Parathyroid adenoma (tissue), 2 donors: ENCODE measurements around the gene SLC2A8.
A peak's percentile ranks its signal among the peaks of the same experiment; 100 is the strongest.

Experiments
- H2AFZ ChIP-seq: fragments of 300-600 bp; sonication (generic); one replicate; pipeline ENCODE4 v1.7.0; 2017; ENCODE audit warnings: antibody characterized with exemption, mild to moderate bottlenecking
- H3K27ac ChIP-seq: fragments of 300-600 bp; sonication (generic); one replicate; pipeline ENCODE4 v1.7.0; 2017
- H3K27me3 ChIP-seq: fragments of 300-600 bp; sonication (generic); one replicate; pipeline ENCODE4 v1.7.0; 2017; ENCODE audit warnings: low read length; ENCODE audit not compliant: control insufficient read depth, insufficient read depth
- H3K36me3 ChIP-seq: fragments of 300-600 bp; sonication (generic); one replicate; pipeline ENCODE4 v1.7.0; 2017; ENCODE audit warnings: low read length; ENCODE audit not compliant: control insufficient read depth, insufficient read depth
- H3K4me1 ChIP-seq: fragments of 300-600 bp; sonication (generic); one replicate; pipeline ENCODE4 v1.7.0; 2017; ENCODE audit warnings: control low read depth
- H3K4me2 ChIP-seq: fragments of 300-600 bp; sonication (generic); one replicate; pipeline ENCODE4 v1.7.0; 2017; ENCODE audit warnings: low read length
- H3K4me3 ChIP-seq: fragments of 300-600 bp; sonication (generic); one replicate; pipeline ENCODE4 v1.7.0; 2017; ENCODE audit warnings: low read depth, low read length
- H3K79me2 ChIP-seq: fragments of 300-600 bp; sonication (generic); one replicate; pipeline ENCODE4 v1.7.0; 2017; ENCODE audit warnings: control low read depth
- H3K9ac ChIP-seq: fragments of 300-600 bp; sonication (generic); one replicate; pipeline ENCODE4 v1.7.0; 2017; ENCODE audit warnings: mild to moderate bottlenecking
- H3K9me3 ChIP-seq: fragments of 300-600 bp; sonication (generic); one replicate; pipeline ENCODE4 v1.7.0; 2017; ENCODE audit warnings: low read length; ENCODE audit not compliant: control insufficient read depth
- CTCF ChIP-seq: fragments of 300-600 bp; sonication (generic); IDR thresholded peaks from one replicate; pipeline ENCODE4 v1.7.0; 2017; ENCODE audit warnings: antibody characterized with exemption, mild to moderate bottlenecking
- donor health status: primary hyperparathyroidism.

The SLC2A8 gene

GRCh38 chr9:127421057-127421456 is 24.1 kb downstream of the SLC2A8 start:
- no peaks in the 10 kb centered on the region for H3K9me3 ChIP-seq
- H3K4me3 ChIP-seq: no peak overlapping the region
- no peak overlapping the region for H3K27ac ChIP-seq
- H3K9ac ChIP-seq: no peak overlapping the region
- no peaks in the 10 kb centered on the region for H3K27me3 ChIP-seq
- H3K4me1 ChIP-seq: no peaks in the 10 kb centered on the region
- TF ChIP-seq CTCF: no peak
- H3K79me2 ChIP-seq: peaks cover 6% of the 10 kb centered on the region
- H3K4me2 ChIP-seq: no peak overlapping the region
- no peak overlapping the region for H2AFZ ChIP-seq
- no peaks in the 10 kb centered on the region for H3K36me3 ChIP-seq

DNA sequence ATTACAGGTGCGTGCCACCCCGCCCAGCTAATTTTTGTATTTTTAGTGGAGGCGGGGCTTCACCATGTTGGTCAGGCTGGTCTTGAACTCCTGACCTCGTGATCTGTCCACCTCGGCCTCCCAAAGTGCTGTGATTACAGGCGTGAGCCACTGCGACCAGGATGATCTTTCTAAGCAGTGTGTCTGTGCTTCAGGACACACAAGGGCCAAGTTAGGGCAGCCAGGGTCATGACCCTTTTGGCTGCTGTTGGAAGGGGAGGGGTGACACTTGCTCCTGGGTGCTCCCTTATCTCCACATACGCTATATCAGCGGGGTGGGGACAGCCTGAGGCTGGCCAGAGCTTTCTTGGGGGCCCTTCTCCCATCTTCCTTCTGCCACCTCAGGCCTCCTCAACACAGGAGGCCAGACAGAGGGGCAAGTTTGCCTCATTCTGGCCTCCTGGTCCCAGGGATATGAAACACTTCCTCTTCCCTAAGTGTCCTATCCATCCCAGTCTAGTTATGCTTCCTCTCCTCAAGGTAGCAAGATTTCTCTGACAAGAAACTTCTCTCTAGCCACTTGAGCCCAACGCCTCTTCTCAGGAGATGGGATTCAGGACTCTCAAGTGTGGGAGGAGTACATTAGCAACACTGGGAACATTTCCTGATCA is 25.3 kb downstream of the SLC2A8 start:
- no peaks in the 10 kb centered on the region for H3K9me3 ChIP-seq
- peaks cover 6% of the 10 kb centered on the region for H3K79me2 ChIP-seq
- no peak overlapping the region for H3K4me3 ChIP-seq
- H3K4me1 ChIP-seq: no peaks in the 10 kb centered on the region
- no peaks in the 10 kb centered on the region for H3K27me3 ChIP-seq
- H3K36me3 ChIP-seq: no peaks in the 10 kb centered on the region
- no peak overlapping the region for H2AFZ ChIP-seq
- TF ChIP-seq CTCF: no peak
- no peak overlapping the region for H3K27ac ChIP-seq
- no peak overlapping the region for H3K4me2 ChIP-seq
- no peak overlapping the region for H3K9ac ChIP-seq

DNA sequence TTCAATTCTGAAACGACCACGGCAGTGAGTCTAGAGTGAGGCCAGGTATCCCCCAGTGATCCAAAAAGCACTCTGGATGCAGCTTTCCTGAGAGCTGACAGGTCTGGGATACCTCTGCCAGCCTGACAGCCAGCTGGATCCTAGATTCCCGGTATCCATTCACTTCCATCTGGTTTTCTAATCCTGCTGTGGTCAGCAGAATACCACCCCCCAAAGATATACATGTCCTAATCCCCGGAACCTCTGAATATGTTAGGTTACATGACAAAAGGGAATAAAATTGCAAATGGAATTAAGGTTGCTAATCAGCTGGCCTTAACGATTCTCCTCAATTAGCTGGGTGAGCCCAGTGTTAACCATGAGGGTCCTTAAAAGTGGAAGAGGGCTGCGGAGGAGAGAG is 25.8 kb downstream of the SLC2A8 start:
- Histone ChIP-seq H3K4me1 (no peaks in the 10 kb centered on the region), H3K9me3 (no peaks in the 10 kb centered on the region), H3K27ac (no peak overlapping the region), H3K27me3 (no peaks in the 10 kb centered on the region), H3K36me3 (no peaks in the 10 kb centered on the region), H3K4me2 (peak overlapping the region; percentile 100), H2AFZ (no peak overlapping the region), H3K4me3 (peak overlapping the region; percentile 96), H3K9ac (no peak overlapping the region), H3K79me2 (peaks cover 6% of the 10 kb centered on the region)
- no peak for TF ChIP-seq CTCF

GRCh38 chr9:127423476-127423933 is 26.5 kb downstream of the SLC2A8 start:
- Histone ChIP-seq H3K79me2 (peaks cover 8% of the 10 kb centered on the region), H3K9me3 (no peaks in the 10 kb centered on the region), H3K4me3 (peak overlapping the region; percentile 96), H3K4me1 (no peaks in the 10 kb centered on the region), H3K27ac (peak overlapping the region; percentile 89), H3K36me3 (no peaks in the 10 kb centered on the region), H3K9ac (no peak overlapping the region), H3K27me3 (no peaks in the 10 kb centered on the region), H2AFZ (peak overlapping the region; percentile 93), H3K4me2 (peak overlapping the region; percentile 100)
- no peak for TF ChIP-seq CTCF
